Activated CD8-positive, alpha-beta memory T cell treated with anti-CD3 and anti-CD28 coated beads, Interleukin-2, amount 50 U/mL, for 1 hour (primary cell): ENCODE results near the gene LTBP1.
"Not testable (repeated sequence)": the region's sequence is repeated elsewhere in the genome, so short reads cannot be mapped to it uniquely, and the experiment has no call there.

Experiments used
- DNase-seq: peaks from one replicate; pipeline ENCODE4 v3.0.0-alpha.2; 2020; ENCODE audit errors: extremely low read depth

LTBP1 gene

DNA sequence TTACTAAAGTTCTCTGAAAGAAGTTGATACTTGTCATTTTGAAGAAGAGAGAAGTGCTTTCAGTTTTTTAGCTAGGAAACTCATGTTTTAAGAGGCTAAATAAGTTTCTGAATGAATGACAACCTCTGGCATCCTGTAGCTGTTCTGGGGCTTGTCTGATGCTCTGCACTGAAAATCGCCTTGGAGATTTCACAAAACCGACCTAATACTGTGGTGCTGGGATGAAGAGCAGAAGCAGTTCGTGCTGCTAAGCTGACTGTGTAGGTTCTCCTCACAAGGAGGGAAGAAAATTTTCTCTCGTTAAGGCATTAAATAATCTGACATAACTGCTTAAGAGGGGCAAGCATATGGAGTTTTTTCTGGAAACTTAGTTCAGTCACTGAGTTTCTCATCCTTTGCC is 193.2 kb downstream of the LTBP1 start:
- no peak for DNase-seq

- no peak for DNase-seq
Observed at GRCh38 chr2:33141476-33141875, 194.7 kb downstream of the LTBP1 start.

- no peak for DNase-seq
Observed at GRCh38 chr2:33142810-33143209, 196.1 kb downstream of the LTBP1 start.

DNA sequence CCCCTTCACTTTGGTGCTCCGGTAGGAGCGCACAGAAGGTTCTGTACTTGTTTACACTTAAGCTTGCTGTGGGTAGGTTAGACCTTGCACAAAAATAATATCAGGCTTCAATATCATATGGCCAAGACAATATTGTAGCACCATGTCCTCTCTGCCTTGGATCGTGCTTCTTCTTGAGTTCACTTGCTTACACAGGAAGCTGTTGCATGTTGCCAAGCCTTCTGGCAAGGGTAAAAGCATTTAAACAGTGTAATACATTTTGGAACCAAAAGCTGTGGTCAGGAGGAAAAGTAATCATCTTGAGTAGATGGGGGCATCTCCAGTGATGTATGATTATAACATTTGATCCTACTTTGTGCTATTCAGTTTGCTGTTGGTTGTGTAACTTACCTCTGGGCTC is 197.5 kb downstream of the LTBP1 start:
- DNase-seq, result no peak

DNA sequence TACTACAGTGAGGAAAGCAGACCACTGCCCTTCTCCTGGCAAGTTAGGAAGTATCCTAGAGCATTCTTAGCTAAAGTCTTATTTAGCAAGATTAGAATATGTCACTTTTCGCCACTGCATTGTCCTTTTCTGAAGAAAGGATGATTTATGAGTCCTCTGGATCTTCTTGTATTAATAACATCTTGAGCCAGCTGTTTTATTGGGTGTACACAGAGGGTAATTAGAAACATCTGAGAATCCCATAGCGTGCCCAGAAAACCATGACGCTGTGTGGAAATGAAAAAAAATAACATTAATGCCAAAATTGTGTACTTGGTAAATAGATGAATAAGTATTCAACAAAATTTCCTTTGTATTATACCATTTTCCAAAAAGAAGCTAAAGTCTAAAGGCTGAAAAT is 198.7 kb downstream of the LTBP1 start:
- DNase-seq, result no peak

DNA sequence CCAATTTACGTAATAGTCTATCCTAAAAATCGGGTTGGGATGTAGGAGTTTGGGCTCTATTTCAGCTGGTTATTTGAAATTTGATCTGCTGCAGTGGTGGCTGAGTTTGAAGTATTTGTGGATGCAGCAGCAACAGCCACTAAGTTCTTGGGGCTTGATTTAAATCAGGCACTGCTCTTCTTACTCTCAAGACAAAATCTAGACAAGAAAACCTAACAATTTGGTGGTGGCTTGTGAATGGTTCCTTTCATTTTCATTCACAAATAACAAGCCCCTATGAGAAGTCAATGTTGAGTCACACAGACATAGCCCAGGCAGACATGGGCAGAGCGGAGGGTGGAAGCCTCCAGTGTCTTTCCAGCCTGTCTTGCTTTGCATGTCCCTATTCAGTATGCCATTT is 199.3 kb downstream of the LTBP1 start:
- DNase-seq, result no peak

GRCh38 chr2:33153008-33153407 is 206.3 kb downstream of the LTBP1 start:
- DNase-seq, result no peak

GRCh38 chr2:33158482-33159003 is 211.8 kb downstream of the LTBP1 start:
- no peak for DNase-seq

DNA sequence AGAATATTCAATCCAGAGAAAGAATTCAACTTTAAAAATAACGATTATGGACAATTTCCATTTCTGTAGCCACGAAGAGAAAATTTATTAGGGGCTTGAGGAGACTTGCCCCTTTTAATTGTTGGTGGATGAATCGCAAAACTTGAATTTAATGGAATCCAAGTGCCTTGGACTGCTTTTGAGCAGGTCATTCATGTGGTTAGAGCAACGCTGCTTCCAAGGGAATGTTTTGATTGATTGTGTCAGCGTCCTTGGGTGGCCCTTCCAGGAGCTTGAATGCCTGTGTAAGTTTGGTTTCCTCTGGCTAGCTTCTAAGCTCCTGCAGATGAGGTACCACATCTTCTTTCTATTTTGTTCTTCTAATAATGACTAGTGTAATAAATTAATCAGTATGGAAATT is 213.4 kb downstream of the LTBP1 start:
- DNase-seq, result no peak

DNA sequence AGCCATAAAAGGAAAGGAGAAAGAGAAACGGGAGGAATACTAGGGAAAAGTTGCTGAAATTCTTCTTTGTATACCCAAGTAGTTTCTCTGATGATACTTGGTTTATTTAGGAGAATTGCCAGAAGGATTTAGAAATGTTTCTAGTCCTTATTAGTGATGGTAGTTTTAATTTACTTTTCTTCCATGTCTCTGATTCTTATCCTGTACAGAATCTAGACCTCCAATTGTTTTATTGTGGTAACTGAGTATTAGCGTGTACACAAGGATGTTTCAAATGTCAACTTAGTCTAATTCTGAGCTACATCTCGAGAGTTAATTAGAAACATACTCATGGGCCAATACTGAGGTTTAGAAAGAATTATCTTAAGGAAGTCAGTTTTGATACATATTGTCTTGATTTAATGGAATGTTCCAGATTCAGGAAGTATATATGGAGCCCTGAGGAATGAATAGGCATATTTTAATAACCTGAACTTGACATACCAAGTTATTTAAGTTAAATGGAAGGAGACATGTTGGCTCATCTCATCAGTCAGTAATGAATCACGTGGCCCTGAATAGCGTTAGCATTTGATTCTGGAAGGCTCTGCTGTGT is 219.6 kb downstream of the LTBP1 start:
- DNase-seq, result no peak

DNA sequence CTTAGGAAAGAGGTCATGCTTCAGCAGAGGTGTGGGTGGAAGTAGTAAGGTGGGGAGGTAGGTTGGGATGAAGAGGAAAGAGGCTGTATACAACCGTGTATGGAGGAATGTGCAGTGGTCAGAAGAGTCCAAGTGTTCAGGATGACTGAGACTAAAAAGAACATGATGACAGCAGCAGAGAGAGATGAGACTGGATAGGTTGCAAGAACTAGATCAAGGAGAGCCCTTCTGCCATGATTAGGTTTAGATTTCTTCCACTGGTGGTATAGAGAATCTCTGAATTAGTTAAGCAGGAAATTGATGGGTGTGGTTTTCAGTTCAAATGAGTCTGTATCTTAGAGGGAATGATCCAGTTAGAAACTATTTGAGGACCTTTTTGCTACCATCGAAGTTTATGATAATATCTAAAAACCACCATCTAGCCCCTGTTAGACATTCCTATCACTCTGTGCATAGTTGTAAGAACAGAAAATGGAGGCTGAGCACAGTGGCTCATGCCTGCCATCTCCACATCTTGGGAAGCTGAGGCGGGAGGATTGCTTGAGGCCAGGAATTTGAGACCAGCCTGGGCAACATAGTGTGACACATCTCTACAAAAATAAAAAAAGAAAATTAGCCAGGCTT is 221.0 kb downstream of the LTBP1 start:
- no peak for DNase-seq

DNA sequence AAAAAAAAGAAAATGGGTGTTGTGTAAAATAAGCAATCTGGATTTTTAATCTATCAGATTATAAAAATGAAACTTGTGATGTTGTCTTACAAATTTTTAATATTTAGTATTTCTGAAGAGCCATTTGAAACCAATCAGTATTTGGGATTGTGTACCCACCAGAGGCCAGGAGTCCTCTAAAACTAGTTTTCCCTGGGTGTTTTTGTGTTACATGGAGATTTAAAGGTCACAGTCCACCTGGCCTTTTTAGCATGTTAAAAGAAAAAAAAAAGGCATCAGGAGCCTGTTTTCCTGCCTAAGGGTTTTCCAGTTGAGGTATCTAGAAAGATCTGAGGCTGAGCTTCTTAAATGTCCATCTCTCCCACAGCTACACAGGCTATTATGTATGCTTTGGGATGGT is 221.7 kb downstream of the LTBP1 start:
- DNase-seq, result no peak

DNA sequence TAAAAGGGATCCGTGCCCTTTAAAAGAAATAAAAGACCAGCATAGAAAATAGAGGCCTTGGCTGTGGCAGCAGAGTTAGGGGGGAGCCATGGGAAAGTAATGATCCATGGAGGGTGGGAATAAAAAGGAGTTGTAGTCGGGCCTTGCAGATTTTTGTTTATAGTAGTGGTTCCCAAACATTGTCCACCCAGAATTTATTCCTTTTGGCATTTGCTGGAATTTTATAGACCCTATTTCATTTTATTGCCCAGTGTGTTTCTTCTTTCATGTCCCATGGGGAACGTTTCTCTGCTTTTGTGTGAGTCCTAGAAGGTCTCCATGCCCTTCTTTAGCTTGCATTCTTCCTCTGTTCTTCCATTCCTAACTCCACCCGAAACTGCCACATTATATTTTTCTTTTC is 222.2 kb downstream of the LTBP1 start:
- no peak for DNase-seq

- not testable (repeated sequence) for DNase-seq
Observed at GRCh38 chr2:33170251-33170650, 223.5 kb downstream of the LTBP1 start.

GRCh38 chr2:33177627-33178026 is 230.9 kb downstream of the LTBP1 start:
- DNase-seq, result no peak

GRCh38 chr2:33178209-33178608 is 231.5 kb downstream of the LTBP1 start:
- no peak for DNase-seq

DNA sequence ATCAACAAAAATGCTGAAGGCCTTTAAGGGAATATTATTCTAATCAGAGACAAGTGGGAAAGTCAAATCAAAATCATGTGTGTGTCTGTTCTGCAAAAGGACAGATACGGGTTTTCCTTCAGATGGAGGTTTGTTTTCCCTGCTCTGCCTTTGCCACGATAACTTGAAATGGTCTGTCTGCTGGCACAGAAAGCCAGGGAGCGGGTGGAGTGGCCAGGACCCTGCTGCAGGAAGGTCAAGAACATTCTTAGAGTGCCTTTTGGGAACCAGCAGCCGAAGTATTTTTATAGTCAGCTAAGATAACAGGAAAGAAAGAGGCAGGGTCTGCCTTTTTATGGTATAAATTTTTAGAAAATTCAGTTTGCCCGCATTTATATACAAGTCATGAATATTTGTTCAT is 234.2 kb downstream of the LTBP1 start:
- no peak for DNase-seq

DNA sequence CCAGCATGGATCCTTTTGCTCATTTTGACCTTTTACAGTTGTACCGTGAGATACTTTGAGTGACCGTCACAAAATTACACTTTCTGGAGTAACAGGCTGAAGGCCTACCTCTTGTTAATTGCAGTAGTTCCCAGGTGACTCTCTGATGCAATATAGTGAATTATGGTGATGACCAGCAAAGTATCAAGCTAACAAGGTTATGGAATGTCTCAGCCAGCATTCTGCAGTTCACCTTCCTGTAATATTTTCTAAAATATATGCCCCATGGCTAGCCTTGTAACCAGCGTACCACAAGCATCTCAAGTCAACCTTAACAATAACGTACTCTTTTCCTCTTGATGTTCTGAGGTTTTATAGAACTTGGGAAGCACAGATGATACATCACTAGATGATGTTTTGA is 234.7 kb downstream of the LTBP1 start:
- DNase-seq, result no peak

DNA sequence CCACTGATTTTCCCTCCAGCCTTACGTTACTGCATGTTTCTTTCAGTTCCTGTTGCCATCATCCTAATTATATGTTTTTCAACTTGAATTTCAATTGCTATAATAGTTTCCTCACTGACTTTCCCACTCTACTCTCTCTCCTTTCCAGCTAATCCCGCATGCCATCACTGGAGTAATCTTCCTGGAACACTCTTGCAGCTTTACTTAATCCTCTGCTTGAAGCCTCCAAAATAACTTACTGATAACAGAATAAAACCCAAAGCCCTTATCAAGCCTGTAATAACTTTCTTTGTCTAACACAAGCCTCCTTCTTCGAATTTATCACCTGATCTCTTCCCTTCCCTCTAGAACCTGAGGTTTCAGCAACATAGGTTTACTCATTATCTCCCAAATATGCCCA is 237.3 kb downstream of the LTBP1 start:
- no peak for DNase-seq

GRCh38 chr2:33186937-33187336 is 240.2 kb downstream of the LTBP1 start:
- DNase-seq, result no peak

- DNase-seq, result no peak
Observed at GRCh38 chr2:33188799-33189198, 242.0 kb downstream of the LTBP1 start.

- DNase-seq, result no peak
Observed at GRCh38 chr2:33190393-33190937, 243.7 kb downstream of the LTBP1 start.

- no peak for DNase-seq
Observed at GRCh38 chr2:33195891-33196290, 249.1 kb downstream of the LTBP1 start.

DNA sequence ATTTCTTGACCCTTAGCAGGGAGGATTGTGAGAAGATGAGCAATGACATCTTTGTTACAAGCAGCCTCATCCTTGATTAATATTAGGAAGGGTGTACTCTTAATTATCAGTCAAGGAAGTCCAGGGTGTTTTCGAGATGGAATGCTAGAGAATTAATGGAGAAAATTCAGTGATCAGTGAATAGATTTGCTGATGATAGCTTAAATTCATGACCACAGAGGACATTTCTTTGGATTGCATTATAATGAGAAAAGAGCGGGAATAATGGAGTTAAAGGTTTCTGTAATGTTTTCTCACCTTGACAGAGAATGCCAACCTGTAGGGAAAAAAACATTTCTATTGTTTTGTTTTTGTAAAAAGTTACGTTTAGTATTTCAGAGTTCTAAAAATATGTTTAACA is 249.9 kb downstream of the LTBP1 start:
- no peak for DNase-seq
